Fibroblast of skin of right biceps (primary cell): ENCODE results near the gene SRM.
A peak's percentile ranks its signal among the peaks of the same experiment; 100 is the strongest.
"Not testable (repeated sequence)": the region's sequence is repeated elsewhere in the genome, so short reads cannot be mapped to it uniquely, and the experiment has no call there.

Source experiments
- DNase-seq: peaks from one replicate; pipeline ENCODE4 v3.0.0-alpha.2; 2013

SRM gene

GRCh38 chr1:11063937-11064537, 4.2 kb upstream of the SRM start:
- DNase-seq = not testable (repeated sequence)

GRCh38 chr1:11062965-11063401, 3.2 kb upstream of the SRM start:
- peak; percentile 67 for DNase-seq

- DNase-seq = no peak
These were observed 2.0 kb upstream of the SRM start for GRCh38 chr1:11061652-11062365.

- peak; percentile 20 for DNase-seq
These were observed 457 bp downstream of the SRM start for GRCh38 chr1:11059155-11059967.

GRCh38 chr1:11058595-11059154, 1.1 kb downstream of the SRM start:
- no peak for DNase-seq

GRCh38 chr1:11058026-11058425, 1.8 kb downstream of the SRM start:
- no peak for DNase-seq

GRCh38 chr1:11057477-11057876, 2.3 kb downstream of the SRM start:
- no peak for DNase-seq

- DNase-seq = no peak
These were observed 3.3 kb downstream of the SRM start for GRCh38 chr1:11056504-11056903.

- DNase-seq = no peak
These were observed 4.1 kb downstream of the SRM start for GRCh38 chr1:11055676-11056075.

GRCh38 chr1:11054666-11055065, 5.2 kb downstream of the SRM start:
- DNase-seq = no peak

- no peak for DNase-seq
These were observed 5.6 kb downstream of the SRM start for GRCh38 chr1:11054181-11054580.

GRCh38 chr1:11053758-11054137, 6.1 kb downstream of the SRM start:
- peak; percentile 25 for DNase-seq

- DNase-seq = peak; percentile 12
These were observed 6.7 kb downstream of the SRM start for GRCh38 chr1:11052839-11053757.

GRCh38 chr1:11051781-11052511, 7.9 kb downstream of the SRM start:
- DNase-seq = peak; percentile 25

- DNase-seq = not testable (repeated sequence)
These were observed 8.7 kb downstream of the SRM start for GRCh38 chr1:11051121-11051520.

GRCh38 chr1:11046625-11047365, 13.0 kb downstream of the SRM start, which contains the start of gene MASP2:
Gene MASP2, minus strand, starts transcription at chr1:11047239. Its CDS starts 32 bp downstream, at chr1:11047207.
- DNase-seq = no peak

GRCh38 chr1:11046270-11046566, 13.6 kb downstream of the SRM start:
- DNase-seq = no peak

- DNase-seq = no peak
These were observed 14.2 kb downstream of the SRM start for GRCh38 chr1:11045428-11046269.

- DNase-seq = no peak
These were observed 14.9 kb downstream of the SRM start for GRCh38 chr1:11044849-11045427.
